IPS DF 19.7 (cell line): ENCODE results near the gene DTX3L.
A peak's percentile ranks its signal among the peaks of the same experiment; 100 is the strongest.
"Not testable (repeated sequence)": the region's sequence is repeated elsewhere in the genome, so short reads cannot be mapped to it uniquely, and the experiment has no call there.

Experiments
- DNase-seq: peaks from one replicate; pipeline ENCODE4 v3.0.0-alpha.2; 2013; ENCODE audit warnings: low read depth, low spot score

DTX3L gene

DNA sequence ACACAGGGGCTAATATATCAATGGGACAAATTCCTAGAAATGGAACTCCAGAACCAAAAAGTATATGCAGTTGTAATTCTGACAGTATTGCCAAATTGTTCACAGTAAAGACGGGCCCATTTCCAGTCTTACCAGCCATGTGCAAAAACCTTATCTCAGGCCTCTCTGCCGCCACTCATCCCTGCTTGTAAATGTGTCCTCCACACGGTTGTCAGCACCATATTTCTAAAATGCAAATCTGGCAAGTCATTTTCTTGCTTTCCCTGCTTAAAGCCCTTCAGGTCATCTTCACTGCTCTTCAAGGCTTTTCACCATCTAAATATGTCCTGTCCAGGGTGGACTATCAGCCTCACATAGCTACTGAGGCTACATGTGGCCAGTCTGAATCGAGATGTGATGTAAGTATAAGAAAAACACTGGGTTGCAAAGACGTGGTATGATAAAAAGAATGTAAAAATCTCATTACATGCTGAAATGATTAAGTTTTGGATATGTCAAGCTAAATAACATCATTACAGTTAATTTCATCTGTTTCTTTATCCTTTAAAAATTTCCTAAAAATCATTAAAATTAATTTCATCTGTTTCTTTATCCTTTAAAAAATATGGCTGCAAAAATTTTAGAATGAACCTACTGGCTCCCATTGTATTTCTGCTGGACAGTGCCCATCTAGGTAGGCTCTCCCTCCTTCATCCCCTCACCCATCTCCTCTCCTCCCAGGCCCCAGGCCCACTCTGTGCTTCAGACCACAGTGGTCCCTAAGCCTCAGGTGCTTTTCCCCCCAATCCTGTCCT, 1.0 kb upstream of the DTX3L start:
- DNase-seq: no peak

DNA sequence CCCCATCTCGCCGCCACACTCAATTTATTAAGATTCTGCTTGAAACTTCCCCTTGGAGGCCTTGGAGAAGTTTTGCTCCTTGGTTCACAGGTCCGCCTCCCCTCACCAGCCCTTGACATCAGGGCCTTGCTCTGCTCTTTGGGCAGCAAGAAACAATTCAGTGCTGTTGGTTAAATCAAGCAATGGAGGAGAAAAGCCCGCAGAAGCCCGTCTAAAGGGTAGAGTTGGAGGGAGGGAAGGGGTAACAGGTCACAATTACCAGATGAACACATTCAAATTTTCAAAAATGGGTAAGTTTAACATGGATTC, 467 bp upstream of the DTX3L start:
- no peak for DNase-seq

DNA sequence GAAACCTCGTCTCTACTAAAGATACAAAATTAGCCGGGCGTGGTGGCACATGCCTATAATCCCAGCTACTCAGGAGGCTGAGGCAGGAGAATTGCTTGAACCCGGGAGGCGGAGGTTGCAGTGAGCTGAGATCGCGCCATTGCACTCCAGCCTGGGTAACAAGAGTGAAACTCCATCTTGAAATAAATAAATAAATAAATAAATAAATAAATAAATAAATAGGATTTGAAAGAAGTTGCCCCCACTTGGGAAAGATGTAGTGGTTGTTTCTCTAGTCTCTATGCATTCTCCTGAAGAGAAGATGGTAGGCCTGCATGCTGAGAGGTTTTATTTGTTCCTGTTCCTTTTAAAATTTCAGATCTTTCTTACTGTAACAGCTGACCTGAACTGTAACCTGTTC, 4.0 kb downstream of the DTX3L start:
- DNase-seq: not testable (repeated sequence)

GRCh38 chr3:122568755-122569154, 4.6 kb downstream of the DTX3L start:
- DNase-seq: no peak

DNA sequence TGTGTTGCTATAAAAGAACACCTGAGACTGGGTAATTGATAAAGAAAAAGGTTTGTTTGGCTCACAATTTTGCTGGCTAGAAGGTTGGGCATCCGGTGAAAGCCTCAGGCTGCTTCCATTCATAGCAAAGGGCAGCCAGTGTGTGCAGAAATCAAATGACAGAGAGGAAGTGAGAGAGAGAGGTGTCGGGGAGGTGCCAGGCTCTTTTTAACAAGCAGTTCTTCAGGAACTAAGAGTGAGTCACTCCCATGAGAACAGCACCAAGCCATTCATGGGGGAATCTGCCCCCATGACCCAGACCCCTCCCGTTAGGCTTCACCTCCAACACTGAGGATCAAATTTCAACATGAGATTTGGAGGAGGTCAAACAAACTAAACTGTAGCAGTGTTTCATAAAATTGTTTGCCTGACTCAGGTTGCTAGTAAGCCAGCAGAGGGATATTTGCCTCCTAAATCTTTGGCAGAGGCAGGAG, 8.8 kb downstream of the DTX3L start:
- DNase-seq: peak; percentile 52

DNA sequence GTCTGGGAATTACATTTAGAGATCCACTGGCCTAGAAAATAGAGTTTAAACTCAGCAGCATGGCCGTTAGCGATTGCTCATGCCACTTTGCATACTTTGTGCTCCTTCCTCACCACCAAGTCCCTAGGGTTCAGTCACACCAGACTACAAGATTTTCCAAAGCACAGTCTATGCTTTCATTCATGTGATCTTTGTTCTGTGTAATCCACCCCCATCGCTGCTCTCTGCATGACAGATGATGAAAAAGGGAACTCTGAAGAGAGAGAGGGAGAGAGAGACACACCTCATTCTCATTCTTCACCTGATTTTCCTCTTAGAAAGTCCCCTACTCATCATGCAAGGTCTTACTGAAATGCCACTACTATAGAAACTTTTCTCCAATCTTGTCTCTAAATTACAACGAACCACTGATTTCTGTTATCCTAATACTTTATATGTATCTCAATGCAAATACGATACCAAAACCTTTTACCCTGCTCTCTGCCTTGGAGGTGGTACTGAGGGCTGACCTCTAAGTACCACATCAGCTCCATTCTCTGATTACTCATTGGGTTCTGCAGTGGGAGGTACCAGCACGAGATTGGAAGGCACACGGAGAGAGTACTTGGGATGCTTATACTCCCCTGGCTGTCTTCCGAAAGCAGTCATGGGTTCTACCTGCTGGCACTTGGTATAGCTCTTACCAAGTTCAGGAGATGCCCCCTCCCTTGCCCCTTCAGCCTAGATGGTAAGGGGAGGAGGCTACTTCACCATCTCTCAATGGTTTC, 12.2 kb downstream of the DTX3L start:
- no peak for DNase-seq

GRCh38 chr3:122577409-122578031, 13.4 kb downstream of the DTX3L start, which contains the start of gene PARP15:
Gene PARP15 (plus strand): TSS chr3:122577650. CDS start chr3:122577668, 18 bp downstream.
- no peak for DNase-seq

GRCh38 chr3:122578069-122578740, 14.1 kb downstream of the DTX3L start:
- no peak for DNase-seq

GRCh38 chr3:122580470-122580869, 16.3 kb downstream of the DTX3L start:
- DNase-seq: no peak

DNA sequence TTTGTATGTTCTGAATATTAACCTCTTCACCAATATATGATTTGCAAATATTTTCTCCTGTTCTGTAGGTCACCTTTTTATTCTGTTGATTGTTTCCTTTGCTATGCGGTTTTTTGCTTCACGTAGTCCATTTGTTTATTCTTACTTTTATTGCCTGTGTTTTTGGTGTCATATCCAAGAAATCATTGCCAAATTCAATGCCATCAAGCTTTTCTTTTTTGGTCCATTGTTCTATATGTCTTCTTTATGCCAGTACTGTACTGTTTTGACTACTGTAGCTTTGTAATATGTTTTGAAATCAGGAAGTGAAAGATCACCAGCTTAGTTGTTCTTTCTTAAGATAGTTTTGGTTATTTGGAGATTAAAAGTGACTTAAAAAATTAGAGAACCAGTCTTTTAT, 17.5 kb downstream of the DTX3L start:
- DNase-seq: no peak

- no peak for DNase-seq
Observed at GRCh38 chr3:122582390-122582789, 18.3 kb downstream of the DTX3L start.

DNA sequence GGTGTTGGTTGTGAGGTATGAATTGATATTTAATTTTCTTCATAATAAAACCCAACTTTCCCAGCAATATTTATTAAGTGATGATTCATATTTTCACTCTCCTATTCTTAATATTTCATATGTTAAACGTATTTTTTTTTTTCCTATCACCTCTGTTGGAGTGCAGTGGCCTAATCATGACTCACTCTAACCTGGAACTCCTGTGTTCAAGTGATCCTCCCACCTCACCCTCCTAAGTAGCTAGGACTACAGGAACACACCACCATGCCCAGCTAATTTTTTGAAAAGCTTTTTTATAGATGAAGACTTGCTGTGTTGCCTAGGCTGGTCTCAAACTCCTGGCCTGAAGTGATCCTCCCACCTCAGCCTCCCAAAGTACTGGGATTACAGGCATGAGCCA, 22.0 kb downstream of the DTX3L start:
- DNase-seq: no peak

GRCh38 chr3:122586773-122587485, 22.8 kb downstream of the DTX3L start:
- DNase-seq: no peak

- no peak for DNase-seq
Observed at GRCh38 chr3:122587572-122587971, 23.4 kb downstream of the DTX3L start.

DNA sequence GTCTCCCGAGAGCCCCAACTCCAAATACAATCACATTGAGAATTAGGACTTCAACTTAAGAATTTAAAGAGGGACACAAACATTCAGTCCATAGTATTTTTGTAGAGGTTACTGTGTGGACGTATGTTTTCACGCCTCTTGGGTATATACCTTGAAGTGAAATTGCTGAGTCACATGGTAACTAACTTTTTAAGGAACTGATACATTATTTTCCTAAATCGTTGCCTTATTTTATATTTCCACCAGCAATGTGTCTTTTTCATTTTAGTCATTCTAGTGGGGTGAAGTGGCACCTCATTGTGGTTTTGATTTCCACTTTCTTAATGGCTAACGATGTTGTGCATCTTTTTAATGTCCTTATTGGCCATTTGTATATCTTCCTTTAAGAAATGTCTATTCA, 25.2 kb downstream of the DTX3L start:
- DNase-seq: no peak

DNA sequence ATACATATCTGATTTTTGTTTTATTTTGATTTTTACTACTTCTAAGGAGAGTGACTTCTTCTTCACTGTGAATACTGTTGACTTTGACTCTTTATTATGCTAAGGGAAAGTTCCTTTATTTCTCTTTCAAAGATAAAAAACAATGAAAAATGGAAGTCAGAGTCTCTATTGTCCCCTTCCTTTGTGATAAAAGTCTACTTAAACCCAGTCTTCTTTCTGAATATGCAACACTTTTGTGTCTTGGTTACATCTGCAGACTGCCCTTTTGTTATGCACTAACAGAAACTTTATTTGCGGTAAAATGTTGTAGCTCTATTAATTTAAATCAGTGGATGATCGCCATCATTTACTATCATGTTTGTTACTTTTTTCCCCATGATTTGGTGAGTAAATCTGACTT, 26.5 kb downstream of the DTX3L start:
- DNase-seq: no peak

DNA sequence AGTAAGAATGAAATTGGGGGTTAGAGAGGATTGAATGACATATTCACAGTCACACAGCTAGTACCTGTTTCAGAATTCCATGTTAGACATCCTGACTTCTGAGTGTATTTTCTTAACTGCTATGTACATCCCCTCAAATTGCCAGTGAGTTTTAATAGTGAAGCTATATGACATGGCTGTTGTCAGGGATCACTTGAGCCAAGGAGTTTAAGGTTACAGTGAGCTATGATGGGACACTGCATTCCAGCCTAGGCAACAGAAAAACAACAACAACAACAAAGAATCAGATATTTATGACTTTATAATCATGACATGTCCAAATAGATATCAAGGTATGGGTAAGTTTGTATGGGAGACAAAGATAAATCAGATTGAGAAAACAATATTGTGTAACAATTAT, 29.9 kb downstream of the DTX3L start:
- no peak for DNase-seq

DNA sequence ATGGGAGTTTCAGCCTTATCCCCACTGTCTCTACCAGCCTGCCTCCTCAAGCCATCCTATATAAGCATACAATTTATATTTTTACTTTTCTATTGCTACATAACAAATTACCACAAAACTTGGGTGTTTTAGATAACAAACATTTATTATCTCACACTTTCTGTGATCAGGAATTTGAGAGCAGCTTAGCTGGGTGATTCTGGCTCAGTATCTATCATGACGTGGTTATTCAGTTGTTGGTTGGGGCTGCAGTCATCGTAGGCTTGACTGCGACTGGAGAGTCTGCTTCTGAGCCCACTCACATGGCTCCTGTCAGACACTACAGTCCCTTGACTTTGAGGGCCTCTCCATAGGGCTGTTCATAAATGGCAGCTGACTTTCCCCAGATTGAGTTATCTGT, 34.0 kb downstream of the DTX3L start:
- no peak for DNase-seq

- no peak for DNase-seq
Observed at GRCh38 chr3:122598556-122598955, 34.4 kb downstream of the DTX3L start.

GRCh38 chr3:122602011-122602710, 38.0 kb downstream of the DTX3L start:
- no peak for DNase-seq

- DNase-seq: peak; percentile 7
Observed at GRCh38 chr3:122603056-122603455, 38.9 kb downstream of the DTX3L start.
